ENCODE data around the gene APCDD1L.

- TF ChIP-seq POLR2A (IDR thresholded peaks at IDR 0.05; ENCODE audit: low read length) (no peak), GATA1 (IDR thresholded peaks at IDR 0.05; ENCODE audit: low read depth, low read length) (no peak)
Measured at GRCh38 chr20:58503668-58504067, 11.5 kb downstream of the APCDD1L start.
